Measurements from ENCODE around the gene STK11IP.

GRCh38 chr2:219648963-219649362 is 51.3 kb downstream of the STK11IP start:
- no peak for TF ChIP-seq CTCF (IDR thresholded peaks at IDR 0.05)
- no peak for TF ChIP-seq EZH2 (IDR thresholded peaks at IDR 0.05; ENCODE audit: borderline replicate concordance, insufficient read depth, low read depth, low read length, poor library complexity, severe bottlenecking)
